ENCODE data around the gene IL12B.
"Not testable (repeated sequence)": the region's sequence is repeated elsewhere in the genome, so short reads cannot be mapped to it uniquely, and the experiment has no call there.

IL12B gene

DNA sequence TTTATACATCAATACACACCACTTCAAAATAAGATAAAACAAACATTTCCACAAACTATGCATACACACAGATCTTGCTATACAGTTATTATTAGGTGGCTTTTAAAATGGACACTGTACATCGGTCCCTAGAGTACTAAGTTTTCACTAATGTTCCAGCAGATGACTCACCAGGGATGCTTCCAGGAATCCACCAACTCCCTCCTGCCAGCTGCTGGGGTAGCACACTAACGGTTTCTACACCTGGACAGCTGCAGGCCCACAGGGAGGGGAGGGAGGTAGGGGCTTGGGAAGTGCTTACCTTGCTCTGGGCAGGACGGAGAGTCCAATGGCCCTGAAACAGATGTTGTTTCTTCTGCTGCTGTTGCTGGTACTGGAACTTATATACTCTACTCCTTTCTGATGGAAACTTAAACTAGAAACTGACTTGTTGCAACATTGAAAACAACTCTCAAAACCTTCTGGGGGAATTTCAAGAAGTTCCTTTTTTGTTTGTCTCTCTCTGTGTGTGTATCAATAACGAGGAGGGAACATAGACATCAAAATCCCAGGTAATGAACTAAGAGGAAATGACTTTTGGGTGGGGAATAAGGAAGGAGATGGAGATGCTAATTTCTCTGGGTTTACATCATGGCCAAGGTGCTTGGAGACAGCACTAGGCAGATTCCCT lies at the start of gene IL12B:
Gene IL12B, minus strand, starts transcription at position 357 of the 670 bp plus-strand sequence. CDS start 3,705 bp downstream, outside the sequence.
- H4K20me1 ChIP-seq = peaks cover 0 to 6% (median 0%) of the 10 kb centered on the region in 11 experiments; a peak in 1 of 22 replicates
- H3K4me1 ChIP-seq = peaks cover 36 to 50% (median 43%) of the 10 kb centered on the region in 10 experiments
- H3K27ac ChIP-seq = peak within 1 kb of the TSS in 9 of 11 experiments; percentile 65 to 77 (median 74); a peak in 14 of 22 replicates
- peak within 1 kb of the TSS in 9 of 11 experiments; percentile 55 to 82 (median 68); a peak in 18 of 22 replicates for H3K9ac ChIP-seq
- H3K27me3 ChIP-seq = no peaks in the 10 kb centered on the region
- H3K9me3 ChIP-seq (replicated peaks in 1 of 11) = no peaks in the 10 kb centered on the region
- H3K4me3 ChIP-seq = peak within 1 kb of the TSS; percentile 45 to 66 (median 55)
- no peak for TF ChIP-seq Cebpa-rat (IDR thresholded peaks at IDR 0.05)
- peak within 1 kb of the TSS; percentile 71 to 96 (median 85) for H3K4me2 ChIP-seq
- H3K36me3 ChIP-seq = no peaks in the 10 kb centered on the region

DNA sequence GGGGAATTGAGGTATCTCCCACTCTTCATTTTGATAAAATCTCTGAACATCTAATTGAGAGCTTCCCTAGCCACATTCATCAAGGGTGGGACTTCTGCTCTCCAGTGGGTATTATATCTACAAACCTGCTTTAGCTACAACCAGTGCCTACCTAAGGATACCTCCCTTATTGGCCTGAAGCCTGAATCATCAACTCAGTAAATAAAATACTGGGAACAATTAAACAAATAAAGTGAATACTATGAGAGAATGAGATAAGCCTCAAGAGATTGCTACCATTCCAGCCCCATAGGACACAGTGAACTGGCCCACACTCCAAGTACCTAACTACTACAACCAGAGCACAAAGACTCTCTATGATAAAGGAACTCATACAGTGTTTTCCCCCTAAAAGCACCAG lies 47.4 kb upstream of the IL12B start:
- Histone ChIP-seq H4K20me1 (no peaks in the 10 kb centered on the region), H3K9ac (no peak overlapping the region), H3K27me3 (no peaks in the 10 kb centered on the region), H3K9me3 (replicated peaks in 1 of 11) (peaks cover 73 to 100% (median 96%) of the 10 kb centered on the region in 11 experiments), H3K4me1 (0 out of 20 replicates have a peak, but pooled peaks cover 0 to 3% (median 0%) of the 10 kb centered on the region in 10 experiments), H3K4me2 (no peak overlapping the region), H3K36me3 (peaks cover 0 to 8% (median 0%) of the 10 kb centered on the region in 11 experiments; a peak in 2 of 22 replicates), H3K27ac (no peak overlapping the region), H3K4me3 (no peak overlapping the region)
- TF ChIP-seq Cebpa-rat (IDR thresholded peaks at IDR 0.05) = no peak

DNA sequence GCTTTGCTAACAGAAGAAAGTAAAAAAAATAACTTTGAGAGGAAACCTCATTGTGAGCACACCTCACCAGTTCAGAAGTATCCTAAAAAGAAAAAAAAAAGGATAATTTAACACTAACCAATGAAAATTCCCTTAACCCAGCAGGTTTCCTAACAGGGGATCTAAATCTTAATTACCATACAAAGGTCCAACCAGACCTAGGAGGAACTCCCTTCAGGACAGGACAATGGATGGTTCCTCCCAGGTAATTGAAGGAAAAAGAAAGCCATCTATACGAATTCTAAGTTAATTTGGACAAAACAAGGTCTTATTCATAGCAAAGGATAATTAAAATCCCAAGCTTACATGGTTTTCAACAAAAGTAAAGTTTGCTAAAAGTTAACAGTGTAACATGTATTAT lies 37.6 kb upstream of the IL12B start:
- H3K4me3 ChIP-seq, H3K36me3 ChIP-seq, H3K27ac ChIP-seq, H3K4me1 ChIP-seq, H3K4me2 ChIP-seq, H4K20me1 ChIP-seq, H3K9ac ChIP-seq: not testable (repeated sequence)
- Histone ChIP-seq H3K9me3 (replicated peaks in 1 of 11) (peaks cover 7 to 28% (median 12%) of the 10 kb centered on the region in 11 experiments), H3K27me3 (peaks cover 0 to 30% (median 0%) of the 10 kb centered on the region in 11 experiments; a peak in 4 of 22 replicates)

DNA sequence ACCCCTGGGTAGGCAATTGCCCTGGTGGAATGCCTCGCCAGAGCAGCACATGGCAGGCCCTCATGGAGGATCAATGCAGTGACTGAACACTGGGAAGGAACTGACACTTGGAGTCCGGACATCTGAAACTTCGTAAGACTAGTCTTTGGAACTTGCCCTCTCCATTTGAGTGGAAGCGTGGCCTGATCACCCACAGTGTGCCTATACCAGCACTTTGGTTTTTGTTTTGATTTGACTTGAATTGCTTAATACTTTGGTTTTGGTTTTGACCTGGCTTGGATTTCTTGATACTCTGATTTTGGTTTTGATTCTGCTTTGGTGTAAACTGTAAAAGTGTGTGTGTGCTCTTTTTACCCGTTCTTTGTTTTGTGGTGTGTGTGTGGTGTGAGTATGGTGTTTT lies 36.5 kb upstream of the IL12B start:
- Histone ChIP-seq H3K4me1 (peaks cover 7 to 17% (median 13%) of the 10 kb centered on the region in 10 experiments), H3K9me3 (replicated peaks in 1 of 11) (peaks cover 0 to 17% (median 4%) of the 10 kb centered on the region in 11 experiments; a peak in 6 of 22 replicates), H3K27ac (peak overlapping the region in 1 of 11 experiments; percentile 38; a peak in 1 of 22 replicates), H3K4me2 (0 out of 22 replicates have a peak overlapping the region, but pooled peaks of 1 of the 11 experiments have one; percentile 14), H3K27me3 (peaks cover 0 to 30% (median 0%) of the 10 kb centered on the region in 11 experiments; a peak in 4 of 22 replicates)
- H4K20me1 ChIP-seq, H3K36me3 ChIP-seq, H3K4me3 ChIP-seq, H3K9ac ChIP-seq: not testable (repeated sequence)

DNA sequence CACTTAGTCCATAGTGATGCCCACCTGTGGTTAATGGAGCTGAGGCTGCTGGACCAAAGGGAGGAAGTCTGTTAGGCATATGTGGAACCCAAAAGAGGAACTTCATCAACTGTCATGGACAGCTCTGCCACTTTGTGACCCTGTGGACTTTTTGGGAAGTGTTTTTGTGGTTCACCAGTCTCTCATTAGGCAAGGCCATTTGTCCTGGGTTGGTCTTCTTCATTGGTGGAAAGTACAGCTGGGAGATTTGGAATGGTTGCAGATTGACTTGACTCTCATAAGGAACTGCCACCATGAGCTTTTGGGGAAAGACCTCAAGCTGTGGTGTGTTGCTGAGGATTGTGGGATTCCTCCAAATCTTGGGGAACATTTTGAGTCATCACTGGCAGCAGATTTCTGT lies 31.9 kb upstream of the IL12B start:
- Histone ChIP-seq H3K27me3 (peaks cover 0 to 61% (median 0%) of the 10 kb centered on the region in 11 experiments; a peak in 4 of 22 replicates), H3K4me1 (peaks cover 18 to 50% (median 36%) of the 10 kb centered on the region in 10 experiments), H3K9ac (peak overlapping the region in 2 of 11 experiments; percentile 26 to 54; a peak in 1 of 22 replicates), H3K4me3 (no peak overlapping the region), H3K27ac (peak overlapping the region in 7 of 11 experiments; percentile 38 to 78 (median 61); a peak in 13 of 22 replicates), H3K36me3 (no peaks in the 10 kb centered on the region), H3K4me2 (peak overlapping the region in 9 of 11 experiments; percentile 34 to 67 (median 41); a peak in 19 of 22 replicates), H3K9me3 (replicated peaks in 1 of 11) (peaks cover 0 to 13% (median 0%) of the 10 kb centered on the region in 11 experiments; a peak in 4 of 22 replicates), H4K20me1 (no peaks in the 10 kb centered on the region; a peak in 1 of 22 replicates)
- TF ChIP-seq Cebpa-rat (IDR thresholded peaks at IDR 0.05) = peak in 3 of 11 experiments; percentile 18 to 50 (median 39); a peak in 5 of 22 replicates

DNA sequence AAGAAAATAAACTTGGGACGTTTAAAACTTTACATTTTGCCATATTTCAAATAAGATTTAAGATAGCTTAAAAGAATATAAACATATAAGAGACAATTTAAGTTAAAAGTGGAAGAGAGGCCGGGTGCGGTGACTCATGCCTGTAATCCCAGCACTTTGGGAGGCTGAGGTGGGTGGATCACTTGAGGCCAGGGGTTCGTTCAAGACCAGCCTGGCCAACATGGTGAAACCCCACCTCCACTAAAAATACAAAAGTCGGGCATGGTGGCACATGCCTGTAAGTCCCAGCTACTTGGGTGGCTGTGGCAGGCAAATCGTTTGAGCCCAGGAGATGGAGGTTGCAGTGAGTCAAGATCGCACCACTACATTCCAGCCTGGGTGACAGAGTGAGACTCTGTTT lies 29.6 kb upstream of the IL12B start:
- peaks cover 18 to 50% (median 36%) of the 10 kb centered on the region in 10 experiments for H3K4me1 ChIP-seq
- H3K27ac ChIP-seq = peak overlapping the region in 6 of 11 experiments; percentile 30 to 78 (median 64); a peak in 12 of 22 replicates
- not testable (repeated sequence) for H4K20me1 ChIP-seq; H3K36me3 ChIP-seq; H3K4me3 ChIP-seq; H3K9me3 ChIP-seq (replicated peaks in 1 of 11)
- peaks cover 0 to 65% (median 0%) of the 10 kb centered on the region in 11 experiments; a peak in 4 of 22 replicates for H3K27me3 ChIP-seq
- H3K9ac ChIP-seq = peak overlapping the region in 2 of 11 experiments; percentile 20 to 36; a peak in 2 of 22 replicates
- peak overlapping the region; percentile 22 to 78 (median 65); a peak in 19 of 22 replicates for H3K4me2 ChIP-seq

DNA sequence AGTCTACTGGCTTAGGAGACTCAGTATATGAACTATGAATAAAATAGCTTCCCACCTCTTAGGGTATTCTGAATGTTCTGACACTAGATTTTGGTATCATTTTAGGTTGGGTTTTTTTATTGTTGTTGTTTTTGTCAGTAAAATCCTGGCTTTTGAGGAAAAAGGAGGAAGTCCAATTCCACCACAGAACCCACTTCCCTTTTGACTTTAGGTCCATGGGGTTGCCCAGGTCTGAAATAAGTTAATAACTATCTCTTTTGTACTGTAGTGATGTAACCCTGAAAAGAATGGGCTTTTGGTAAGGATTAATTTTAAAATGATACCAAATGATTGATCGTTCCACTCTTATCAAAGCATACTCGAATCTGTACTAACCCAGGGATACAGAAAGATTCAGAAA lies 29.1 kb upstream of the IL12B start:
- Histone ChIP-seq H3K4me1 (peaks cover 18 to 50% (median 36%) of the 10 kb centered on the region in 10 experiments), H3K27me3 (peaks cover 0 to 60% (median 0%) of the 10 kb centered on the region in 11 experiments; a peak in 4 of 22 replicates), H3K4me3 (no peak overlapping the region; a peak in 1 of 20 replicates), H3K27ac (peak overlapping the region in 6 of 11 experiments; percentile 30 to 78 (median 64); a peak in 12 of 22 replicates), H3K9me3 (replicated peaks in 1 of 11) (peaks cover 0 to 4% (median 0%) of the 10 kb centered on the region in 11 experiments; a peak in 4 of 22 replicates), H3K36me3 (no peaks in the 10 kb centered on the region), H3K4me2 (peak overlapping the region; percentile 22 to 78 (median 65); a peak in 20 of 22 replicates), H3K9ac (peak overlapping the region in 2 of 11 experiments; percentile 20 to 36; a peak in 2 of 22 replicates), H4K20me1 (no peaks in the 10 kb centered on the region; a peak in 1 of 22 replicates)
- TF ChIP-seq Cebpa-rat (IDR thresholded peaks at IDR 0.05) = no peak

DNA sequence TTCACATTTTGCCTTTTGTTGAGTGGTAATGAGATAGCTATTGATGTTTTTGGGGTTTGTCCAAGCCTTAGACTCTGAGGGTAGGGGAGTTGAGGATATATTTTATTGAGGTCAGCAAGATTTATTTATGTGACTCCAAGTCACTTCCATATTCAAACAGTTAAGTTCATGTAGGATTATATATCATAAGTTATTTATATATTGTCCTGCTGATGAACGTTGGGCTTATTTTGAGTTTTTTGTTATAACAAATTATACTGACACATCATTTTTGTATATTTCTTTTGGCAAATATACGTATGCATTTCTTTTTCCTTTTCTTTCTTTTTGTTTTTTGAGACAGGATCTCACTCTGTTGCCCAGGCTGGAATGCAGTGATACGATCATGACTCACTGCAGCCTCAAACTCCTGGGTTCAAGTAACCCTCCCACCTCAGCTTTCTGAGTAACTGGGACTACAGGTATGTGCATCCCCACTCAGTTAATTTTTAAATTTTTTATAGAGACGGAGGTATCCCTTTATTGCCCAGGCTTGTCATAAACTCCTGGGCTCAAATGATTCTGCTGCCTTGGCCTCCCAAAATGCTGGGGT lies 23.5 kb upstream of the IL12B start:
- Histone ChIP-seq H3K4me2 (no peak overlapping the region), H3K4me1 (peaks cover 0 to 9% (median 3%) of the 10 kb centered on the region in 10 experiments; a peak in 16 of 20 replicates), H4K20me1 (no peaks in the 10 kb centered on the region), H3K9me3 (replicated peaks in 1 of 11) (no peaks in the 10 kb centered on the region), H3K36me3 (no peaks in the 10 kb centered on the region), H3K27me3 (peaks cover 0 to 33% (median 0%) of the 10 kb centered on the region in 11 experiments; a peak in 4 of 22 replicates), H3K27ac (no peak overlapping the region), H3K9ac (no peak overlapping the region), H3K4me3 (no peak overlapping the region)
- TF ChIP-seq Cebpa-rat (IDR thresholded peaks at IDR 0.05) = no peak

DNA sequence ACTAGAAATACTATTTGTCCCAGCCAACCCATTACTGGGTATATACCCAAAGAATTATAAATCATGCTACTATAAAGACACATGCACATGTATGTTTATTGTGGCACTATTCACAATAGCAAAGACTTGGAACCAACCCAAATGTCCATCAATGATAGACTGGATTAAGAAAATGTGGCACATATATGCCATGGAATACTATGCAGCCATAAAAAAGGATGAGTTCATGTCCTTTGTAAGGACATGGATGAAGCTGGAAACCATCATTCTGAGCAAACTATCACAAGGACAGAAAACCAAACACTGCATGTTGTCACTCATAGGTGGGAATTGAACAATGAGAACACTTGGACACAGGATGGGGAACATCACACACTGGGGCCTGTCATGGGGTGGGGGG lies 20.4 kb upstream of the IL12B start:
- H3K9me3 ChIP-seq (replicated peaks in 1 of 11); H3K9ac ChIP-seq; H4K20me1 ChIP-seq; H3K4me2 ChIP-seq; H3K27ac ChIP-seq; H3K4me1 ChIP-seq; H3K36me3 ChIP-seq; H3K27me3 ChIP-seq; H3K4me3 ChIP-seq: not testable (repeated sequence)

DNA sequence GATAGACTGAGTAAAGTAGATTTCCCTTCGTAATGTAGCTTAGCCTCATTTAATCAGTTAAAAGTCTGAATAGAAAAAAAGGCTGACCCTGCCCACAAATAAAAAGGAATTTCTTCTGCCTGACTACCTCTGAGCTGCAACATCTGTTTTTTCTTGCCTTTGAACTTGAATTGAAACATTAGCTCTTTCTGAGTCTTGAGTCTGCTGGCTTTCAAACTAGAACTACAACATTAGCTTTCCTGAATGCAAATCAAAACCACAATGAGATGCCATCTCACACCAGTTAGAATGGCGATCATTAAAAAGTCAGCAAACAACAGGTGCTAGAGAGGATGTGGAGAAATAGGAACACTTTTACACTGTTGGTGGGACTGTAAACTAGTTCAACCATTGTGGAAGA lies 19.9 kb upstream of the IL12B start:
- Histone ChIP-seq H3K4me2 (peak overlapping the region in 2 of 11 experiments; percentile 12 to 23; a peak in 3 of 22 replicates), H3K4me1 (peaks cover 0 to 12% (median 5%) of the 10 kb centered on the region in 10 experiments; a peak in 11 of 20 replicates)
- not testable (repeated sequence) for H3K27ac ChIP-seq; H3K9me3 ChIP-seq (replicated peaks in 1 of 11); H3K36me3 ChIP-seq; H3K4me3 ChIP-seq; H3K27me3 ChIP-seq; H4K20me1 ChIP-seq; H3K9ac ChIP-seq
